Activated CD4-positive, alpha-beta T cell treated with anti-CD3 and anti-CD28 coated beads, Interleukin-2, amount 50 U/mL, for 16 hours (primary cell): ENCODE measurements around the gene FOXL3.

Experiments
- DNase-seq: peaks from one replicate; pipeline ENCODE4 v3.0.0-alpha.2; 2020

Gene FOXL3

DNA sequence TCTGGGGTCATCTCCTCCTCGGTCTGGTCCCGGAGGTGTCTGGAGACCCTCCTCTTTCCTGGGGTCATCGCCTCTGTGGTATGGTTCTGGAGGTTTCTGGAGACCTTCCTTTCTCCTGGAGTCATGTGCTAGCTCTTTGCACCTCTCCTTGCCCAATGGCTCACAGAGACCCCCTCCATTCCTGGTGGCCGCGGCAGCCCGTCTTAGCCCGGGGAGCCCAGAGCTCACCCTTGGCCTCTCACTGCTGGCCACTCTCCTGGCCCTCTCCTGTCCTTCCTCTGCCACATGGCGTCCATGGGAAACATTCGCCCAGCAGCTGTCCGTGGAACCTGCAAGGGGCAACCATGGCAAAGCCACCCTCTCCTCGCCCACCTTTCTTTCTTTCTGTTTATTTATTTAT is 20.2 kb upstream of the FOXL3 start:
- no peak for DNase-seq

GRCh38 chr7:270351-270983 is 19.5 kb upstream of the FOXL3 start:
- no peak for DNase-seq

- DNase-seq, result no peak
These were observed 18.5 kb upstream of the FOXL3 start for GRCh38 chr7:271266-272107.

DNA sequence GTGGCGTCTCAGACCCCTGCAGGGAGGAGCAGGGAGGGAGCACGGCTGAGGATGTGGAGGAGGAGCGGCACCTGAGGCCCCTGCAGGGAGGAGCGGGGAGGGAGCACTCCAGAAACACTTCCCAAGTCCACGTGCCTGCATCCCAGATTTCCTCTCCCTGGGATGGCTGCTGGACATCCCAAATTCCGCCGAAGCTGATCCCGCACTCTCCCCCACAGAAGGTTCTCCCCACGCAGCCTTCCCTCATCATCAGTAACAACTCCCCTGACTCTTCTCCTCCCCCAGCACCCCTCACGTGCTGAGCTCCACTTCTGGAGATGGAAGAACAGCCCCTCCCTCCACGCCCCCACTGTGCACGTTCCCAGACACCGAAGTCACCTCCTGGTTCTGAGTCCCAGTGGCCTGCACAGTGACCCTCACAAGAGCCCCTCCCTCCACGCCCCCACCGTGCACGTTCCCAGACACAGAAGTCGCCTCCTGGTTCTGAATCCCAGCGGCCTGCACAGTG is 17.8 kb upstream of the FOXL3 start:
- DNase-seq, result no peak

GRCh38 chr7:272631-273030 is 17.3 kb upstream of the FOXL3 start:
- no peak for DNase-seq

GRCh38 chr7:273327-273726 is 16.6 kb upstream of the FOXL3 start:
- DNase-seq, result no peak

DNA sequence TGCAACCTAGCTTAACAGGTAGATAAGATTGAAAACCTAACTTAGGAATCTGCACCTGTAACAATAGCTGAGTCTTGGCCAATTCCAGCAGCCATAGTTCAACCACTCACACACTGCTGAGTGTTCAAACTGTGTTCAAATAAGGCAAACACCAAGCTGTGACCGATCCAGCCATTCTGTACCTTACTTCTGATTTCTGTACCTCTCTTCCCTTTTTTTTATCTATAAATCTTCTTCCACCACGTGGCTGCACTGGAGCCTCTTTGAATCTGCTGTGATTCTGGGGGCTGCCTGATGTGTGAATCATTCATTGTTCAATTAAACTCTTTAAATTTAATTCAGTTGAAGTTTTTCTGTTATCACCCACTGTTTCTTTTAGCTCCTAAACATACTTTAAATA is 15.7 kb upstream of the FOXL3 start:
- DNase-seq, result no peak

GRCh38 chr7:276230-276835 is 13.6 kb upstream of the FOXL3 start:
- DNase-seq, result no peak

GRCh38 chr7:277228-277627 is 12.7 kb upstream of the FOXL3 start:
- no peak for DNase-seq

GRCh38 chr7:278081-278480 is 11.9 kb upstream of the FOXL3 start:
- no peak for DNase-seq

- DNase-seq, result no peak
These were observed 10.1 kb upstream of the FOXL3 start for GRCh38 chr7:279821-280220.

- no peak for DNase-seq
These were observed 9.5 kb upstream of the FOXL3 start for GRCh38 chr7:280461-280860.

- DNase-seq, result no peak
These were observed 8.3 kb upstream of the FOXL3 start for GRCh38 chr7:281637-282036.

DNA sequence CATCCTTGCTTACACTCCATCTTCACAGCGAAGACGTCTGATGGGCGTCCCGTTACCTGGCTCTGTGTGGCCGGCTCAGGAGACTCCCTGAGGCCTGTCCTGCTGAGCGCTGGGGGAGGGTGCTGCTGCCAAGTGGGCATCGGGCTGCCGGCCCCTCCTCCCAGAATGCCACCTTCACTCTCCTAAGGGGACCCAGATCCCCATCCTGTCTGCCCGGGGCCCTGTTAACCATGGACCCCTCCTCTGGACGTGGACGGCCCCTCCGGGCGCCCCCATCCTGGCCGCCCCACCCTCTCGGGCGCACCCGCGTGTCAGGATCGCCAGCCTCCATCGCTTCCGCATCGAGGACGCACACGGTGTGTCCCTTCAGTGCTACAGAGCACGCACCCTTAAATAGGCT is 7.3 kb upstream of the FOXL3 start:
- DNase-seq, result no peak

DNA sequence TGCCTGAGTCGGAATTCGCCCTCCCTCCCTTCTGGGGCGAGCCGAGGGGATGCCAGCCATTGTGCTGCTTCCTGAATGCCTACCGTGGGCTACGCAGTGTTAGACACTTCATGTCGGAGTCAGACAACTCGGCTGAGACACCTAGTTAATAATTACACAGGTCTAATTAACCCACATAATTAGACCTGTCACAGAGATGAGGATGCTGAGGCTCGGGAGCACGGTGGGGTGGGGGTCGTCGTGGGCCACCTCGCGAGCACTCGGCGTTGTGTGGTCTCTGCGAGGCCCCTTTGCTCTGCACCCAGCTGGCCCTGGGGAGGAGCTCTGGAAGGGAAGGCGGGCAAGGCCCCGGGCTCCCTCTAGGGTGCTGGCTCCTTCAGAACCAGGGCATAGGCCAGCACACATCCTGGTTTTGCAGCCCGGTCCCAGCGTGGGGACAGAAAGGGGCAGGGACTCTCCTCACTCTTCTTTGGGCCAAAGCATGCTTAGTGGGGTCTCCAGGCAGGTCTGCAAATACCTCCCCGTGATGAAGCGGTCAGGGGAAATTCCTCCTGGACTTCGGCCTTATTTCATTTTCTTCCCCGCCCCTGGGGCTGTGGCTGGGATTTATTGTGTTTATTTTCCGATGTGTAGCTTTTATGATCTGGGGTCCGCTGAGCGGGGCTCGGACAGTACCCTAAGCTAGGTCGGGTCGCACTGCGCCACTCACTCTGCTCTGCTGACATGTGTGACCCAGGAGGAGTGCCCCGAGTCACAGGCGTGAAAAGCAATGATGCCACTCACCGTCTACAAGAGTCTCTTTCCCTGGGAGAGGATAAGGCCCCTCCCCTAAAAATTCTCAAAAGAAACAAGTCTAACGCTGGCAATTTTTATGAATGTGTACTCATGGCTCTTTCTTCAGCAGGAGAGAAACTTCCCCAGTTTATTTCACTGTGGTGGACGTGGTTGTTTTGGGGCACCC is 4.9 kb upstream of the FOXL3 start:
- DNase-seq, result no peak

DNA sequence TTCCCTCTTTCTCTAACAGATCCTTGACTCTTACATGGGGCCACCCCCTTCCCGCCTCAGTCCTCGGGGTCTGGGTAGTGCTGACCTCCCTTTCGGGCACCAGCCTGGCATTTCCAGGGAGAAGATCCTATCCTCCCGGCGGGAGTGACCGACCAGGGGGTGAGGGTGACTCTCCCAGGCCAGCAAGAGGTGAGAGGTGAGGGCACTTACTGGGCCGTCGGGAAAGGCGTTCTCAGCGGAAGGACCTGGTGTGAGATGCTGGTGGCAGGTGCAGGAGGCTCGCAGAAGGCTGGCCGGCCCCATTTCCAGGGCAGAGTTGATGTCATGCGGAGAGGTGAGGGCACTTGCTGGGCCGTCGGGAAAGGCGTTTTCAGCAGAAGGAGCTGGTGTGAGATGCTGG is 4.2 kb upstream of the FOXL3 start:
- DNase-seq, result no peak

- no peak for DNase-seq
These were observed 3.7 kb upstream of the FOXL3 start for GRCh38 chr7:286266-286665.

GRCh38 chr7:288671-289101 is 1.3 kb upstream of the FOXL3 start:
- no peak for DNase-seq

DNA sequence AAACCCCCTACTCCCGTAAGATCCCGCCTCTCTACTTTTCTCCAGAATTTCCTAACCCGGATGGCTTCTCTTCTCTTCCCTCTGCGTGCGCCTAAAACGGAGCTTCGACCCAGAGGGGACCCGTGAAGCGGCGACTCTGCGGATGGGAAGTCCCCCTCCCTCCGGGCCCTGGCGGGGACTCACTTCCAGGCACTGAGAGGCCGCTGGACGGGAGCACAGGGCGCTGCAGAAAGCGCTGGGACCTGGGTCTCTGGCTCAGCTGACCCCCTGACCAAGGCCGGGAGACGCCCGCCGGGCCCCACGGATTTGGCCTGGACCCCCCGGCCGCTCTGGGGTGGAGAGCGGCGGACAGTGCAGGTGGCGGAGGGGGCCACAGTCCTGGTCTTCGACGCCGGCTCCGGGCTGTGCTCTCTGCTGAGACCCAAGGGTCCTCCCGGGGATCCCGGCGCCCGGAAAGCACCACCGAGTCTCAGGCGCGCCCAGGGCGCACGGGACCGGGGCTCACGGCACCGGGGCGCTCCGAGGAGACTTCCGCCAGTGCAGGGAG is 688 bp upstream of the FOXL3 start:
- DNase-seq, result no peak

GRCh38 chr7:290554-291372 is 793 bp downstream of the FOXL3 start:
- no peak for DNase-seq

DNA sequence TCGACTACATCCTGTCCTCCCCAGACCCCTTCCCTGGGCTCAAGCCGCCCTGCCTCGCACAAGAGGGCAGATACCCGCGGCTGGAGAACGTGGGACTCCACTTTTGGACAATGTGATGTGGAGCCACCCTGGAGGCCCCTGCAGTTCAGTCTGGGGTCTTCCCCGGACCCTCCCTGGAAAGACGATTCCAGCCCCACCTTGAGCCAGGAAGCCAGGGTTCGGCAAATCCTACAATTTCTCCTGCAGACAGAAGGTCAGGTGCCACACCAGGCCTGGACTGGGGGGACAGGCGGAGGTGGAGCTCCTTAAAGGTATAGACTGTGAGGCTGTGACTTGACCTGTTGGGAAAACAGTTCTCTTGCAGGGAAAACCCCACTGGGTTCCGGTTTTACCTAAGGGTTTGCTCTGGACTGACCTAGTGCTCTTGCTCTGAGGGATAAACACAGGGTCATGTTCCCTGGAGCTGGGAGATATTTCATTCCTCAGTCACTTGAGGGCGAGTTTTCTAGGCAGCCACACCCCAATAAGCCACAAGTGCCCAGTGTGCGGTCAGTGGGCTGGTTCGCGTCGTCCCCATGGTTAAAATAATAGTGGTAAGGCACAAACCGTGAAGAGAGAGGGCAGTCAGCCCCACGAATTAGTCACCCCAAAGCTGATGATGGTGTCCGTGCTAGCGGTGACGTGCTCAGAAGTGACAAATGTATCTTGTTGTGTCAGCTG is 1.6 kb downstream of the FOXL3 start:
- DNase-seq, result no peak
